Retinal pigment epithelial cell (primary cell): Measurements from ENCODE around the gene ARMC8.

Experiments
- DNase-seq: peaks from one replicate; pipeline ENCODE4 v3.0.0-alpha.2; 2010; ENCODE audit warnings: low read depth
- H3K4me3 ChIP-seq: 2 replicates; pipeline ENCODE4 v1.5.1; 2011; ENCODE audit warnings: mild to moderate bottlenecking, low read length, control low read depth, moderate library complexity
- CTCF ChIP-seq: conservative IDR thresholded peaks from 2 replicates; pipeline ENCODE4 v1.5.1; 2011; ENCODE audit warnings: low read depth, low read length, control low read depth, inconsistent platforms

The ARMC8 gene

DNA sequence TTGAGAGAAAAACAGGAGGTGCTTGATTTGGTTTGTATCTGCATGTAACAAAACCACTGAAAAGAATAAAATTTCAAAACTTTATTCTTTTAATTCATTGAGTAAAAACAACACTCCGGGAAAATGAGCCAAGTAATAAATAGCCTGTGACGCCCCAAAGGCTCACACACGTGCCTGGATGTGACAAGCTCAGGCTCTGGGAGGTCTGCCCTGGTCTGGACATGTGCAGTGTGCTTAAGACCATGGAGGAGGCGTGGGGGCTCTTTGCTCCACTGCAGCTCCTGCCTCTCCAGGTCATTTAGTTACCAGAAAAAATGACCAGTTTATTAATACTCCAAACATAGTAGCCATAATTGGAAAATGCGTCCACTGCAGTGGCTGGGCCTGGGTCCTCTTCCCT, 151.1 kb downstream of the ARMC8 start:
- no peak for DNase-seq
- H3K4me3 ChIP-seq, result no peak overlapping the region
- TF ChIP-seq CTCF, result no peak

GRCh38 chr3:138338811-138339210, 151.7 kb downstream of the ARMC8 start:
- no peak for TF ChIP-seq CTCF
- no peak overlapping the region for H3K4me3 ChIP-seq
- no peak for DNase-seq

DNA sequence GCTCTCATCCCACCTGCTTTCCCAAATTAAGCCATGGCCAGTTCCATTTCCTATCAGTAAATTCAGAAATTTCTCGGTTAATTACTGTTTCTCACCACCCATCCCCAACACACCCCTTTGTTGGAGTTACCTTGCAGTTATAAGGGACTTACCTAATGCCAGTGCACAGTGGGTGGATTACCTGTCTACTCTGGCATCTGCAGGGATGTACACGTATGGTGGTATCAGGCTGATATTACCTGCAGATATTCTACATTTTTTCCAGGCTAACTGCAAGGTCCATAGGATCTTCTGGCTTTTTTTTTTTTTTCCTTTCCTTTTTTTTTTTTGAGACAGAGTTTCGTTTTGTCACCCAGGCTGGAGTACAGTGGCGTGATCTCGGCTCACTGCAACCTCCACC, 153.4 kb downstream of the ARMC8 start:
- TF ChIP-seq CTCF, result no peak
- H3K4me3 ChIP-seq, result no peak overlapping the region
- DNase-seq, result no peak

GRCh38 chr3:138344754-138345153, 157.7 kb downstream of the ARMC8 start:
- no peak overlapping the region for H3K4me3 ChIP-seq
- DNase-seq, result no peak
- no peak for TF ChIP-seq CTCF
